GM12878 (cell line): Measurements from ENCODE around the gene IQGAP3.

ENCODE experiments used
- CTCF ChIP-seq, 3 experiments: IDR thresholded peaks in 2 of 3; conservative IDR thresholded peaks in 1 of 3; 2 replicates each; pipeline ENCODE4 v1.5.1; 2011; ENCODE audit warnings: low read depth in 3 of 3, low read length in 3 of 3, mild to moderate bottlenecking in 3 of 3, control low read depth in 2 of 3, moderate library complexity in 2 of 3, inconsistent platforms in 1 of 3, mixed read lengths in 1 of 3; ENCODE audit not compliant: control insufficient read depth in 2 of 3, insufficient read depth in 1 of 3; ENCODE audit errors: extremely low read depth in 1 of 3
- POLR2AphosphoS5 ChIP-seq: IDR thresholded peaks from 2 replicates; pipeline ENCODE4 v1.6.1; 2011; ENCODE audit warnings: mild to moderate bottlenecking, low read length, inconsistent platforms

- TF ChIP-seq CTCF (IDR thresholded peaks at IDR 0.05 in 2 of 3, conservative IDR thresholded peaks at IDR 0.05 in 1 of 3; ENCODE audit: control insufficient read depth in 2 of 3, extremely low read depth in 1 of 3, insufficient read depth in 1 of 3, low read depth in 3 of 3, low read length in 3 of 3) (no peak), POLR2AphosphoS5 (no peak)
Measured at GRCh38 chr1:156509424-156510034, 62.8 kb downstream of the IQGAP3 start.
